Neural cell (in vitro differentiated cells): Measurements from ENCODE around the gene HIPK2. TPM values are rescaled to one million over a fixed set of nuclear protein-coding genes. Genes with fewer than 3 reads are reported as not detected.

Source experiments
- H2AFZ ChIP-seq: fragments of 200-600, 300-800 bp; sonication (generic), shearing (Covaris generic); 2 replicates; pipeline ENCODE4 v1.6.0; 2014; ENCODE audit warnings: low read depth, mild to moderate bottlenecking, antibody characterized with exemption, low read length, moderate library complexity
- H3F3A ChIP-seq: fragments of 200-600 bp; shearing (Covaris generic); 2 replicates; pipeline ENCODE4 v1.6.1; 2016; ENCODE audit warnings: mild to moderate bottlenecking, moderate library complexity, mixed read lengths, antibody characterized with exemption, low read length; ENCODE audit not compliant: insufficient read depth, poor library complexity, severe bottlenecking
- H3K27ac ChIP-seq: fragments of 200-600, 300-800 bp; sonication (generic), shearing (Covaris generic); 2 replicates; pipeline ENCODE4 v1.5.1; 2014; ENCODE audit warnings: mild to moderate bottlenecking, low read length, moderate library complexity
- H3K27me3 ChIP-seq: fragments of 300-800, 200-600 bp; sonication (generic), shearing (Covaris generic); 2 replicates; pipeline ENCODE4 v1.6.0; 2014; ENCODE audit warnings: mild to moderate bottlenecking, low read depth, low read length, moderate library complexity; ENCODE audit not compliant: insufficient read depth
- H3K36me3 ChIP-seq: fragments of 300-800, 200-600 bp; sonication (generic), shearing (Covaris generic); 2 replicates; pipeline ENCODE4 v1.5.1; 2014; ENCODE audit warnings: mild to moderate bottlenecking, antibody characterized with exemption, low read length, moderate library complexity; ENCODE audit not compliant: insufficient read depth
- H3K4me2 ChIP-seq: fragments of 300-800, 200-600 bp; sonication (generic), shearing (Covaris generic); 2 replicates; pipeline ENCODE4 v1.6.0; 2014; ENCODE audit warnings: mild to moderate bottlenecking, low read length
- H3K4me3 ChIP-seq: fragments of 300-800, 200-600 bp; sonication (generic), shearing (Covaris generic); 2 replicates; pipeline ENCODE4 v1.5.1; 2014; ENCODE audit warnings: mild to moderate bottlenecking, low read length, moderate library complexity
- H3K79me2 ChIP-seq: fragments of 200-600 bp; shearing (Covaris generic); replicated peaks from 2 replicates; pipeline ENCODE4 v1.6.0; 2014; ENCODE audit warnings: mild to moderate bottlenecking, low read length, moderate library complexity; ENCODE audit not compliant: insufficient read depth
- H3K9ac ChIP-seq: fragments of 300-800, 200-600 bp; sonication (generic), shearing (Covaris generic); 2 replicates; pipeline ENCODE4 v1.6.1; 2016; ENCODE audit warnings: mild to moderate bottlenecking, low read length, mixed read lengths
- H3K9me2 ChIP-seq: fragments of 200-600 bp; shearing (Covaris generic); 2 replicates; pipeline ENCODE4 v1.6.1; 2016; ENCODE audit warnings: mild to moderate bottlenecking, low read length, mixed read lengths; ENCODE audit not compliant: insufficient read depth
- H3K9me3 ChIP-seq: fragments of 200-600, 300-800 bp; sonication (generic), shearing (Covaris generic); 2 replicates; pipeline ENCODE4 v1.6.1; 2016; ENCODE audit warnings: mild to moderate bottlenecking, mixed run types, low read length, moderate library complexity, mixed read lengths
- H4K20me1 ChIP-seq: fragments of 200-600 bp; shearing (Covaris generic); 2 replicates; pipeline ENCODE4 v1.6.1; 2016; ENCODE audit warnings: mild to moderate bottlenecking, mixed run types; ENCODE audit not compliant: insufficient read depth
- EP300 ChIP-seq: fragments of 450-650 bp; conservative IDR thresholded peaks from 2 replicates; pipeline ENCODE4 v1.6.1; 2014; ENCODE audit warnings: antibody characterized with exemption, mild to moderate bottlenecking, moderate library complexity; ENCODE audit not compliant: poor library complexity, severe bottlenecking
- EZH2 ChIP-seq: fragments of 200-600, 300-800 bp; shearing (Covaris generic), sonication (generic); IDR thresholded peaks from 2 replicates; pipeline ENCODE4 v1.6.1; 2014; ENCODE audit warnings: antibody characterized with exemption, low read length, borderline replicate concordance, mild to moderate bottlenecking; ENCODE audit not compliant: insufficient read depth, poor library complexity, severe bottlenecking
- MXI1 ChIP-seq: fragments of 450-650 bp; conservative IDR thresholded peaks from 2 replicates; pipeline ENCODE4 v1.6.1; 2014; ENCODE audit warnings: antibody characterized with exemption, mild to moderate bottlenecking; ENCODE audit not compliant: poor library complexity, severe bottlenecking
- POLR2AphosphoS5 ChIP-seq: IDR thresholded peaks from 2 replicates; pipeline ENCODE4 v1.6.1; 2012
- RAD21 ChIP-seq: fragments of 450-650 bp; conservative IDR thresholded peaks from 2 replicates; pipeline ENCODE4 v1.6.1; 2014; ENCODE audit warnings: antibody characterized with exemption, mild to moderate bottlenecking, moderate library complexity
- SMC3 ChIP-seq: fragments of 450-650 bp; conservative IDR thresholded peaks from 2 replicates; pipeline ENCODE4 v1.6.1; 2014; ENCODE audit warnings: antibody characterized with exemption, mild to moderate bottlenecking, moderate library complexity; ENCODE audit not compliant: poor library complexity
- TAF1 ChIP-seq: IDR thresholded peaks from 2 replicates; pipeline ENCODE4 v1.6.1; 2012; ENCODE audit warnings: low read depth
- polyA plus RNA-seq: library from polyadenylated mRNA; depleted of rRNA; stranded (reverse); fragments of >200 nt; gene quantifications from 2 replicates; pipeline ENCODE4 v1.2.3, GENCODE V29; 2014
- TF ChIP-seq, protein P1 (sequence below): fragments of 450-650 bp; IDR thresholded peaks from 2 replicates; pipeline ENCODE4 v1.5.1; 2014; ENCODE audit warnings: antibody characterized with exemption, mild to moderate bottlenecking, moderate library complexity; ENCODE audit not compliant: poor library complexity, severe bottlenecking
- TF ChIP-seq, protein P2 (sequence below): IDR thresholded peaks from 2 replicates; pipeline ENCODE4 v1.6.1; 2012; ENCODE audit warnings: borderline replicate concordance

Gene HIPK2
- polyA plus RNA-seq, 1 donor from 2014 or later: 8.5 TPM

DNA sequence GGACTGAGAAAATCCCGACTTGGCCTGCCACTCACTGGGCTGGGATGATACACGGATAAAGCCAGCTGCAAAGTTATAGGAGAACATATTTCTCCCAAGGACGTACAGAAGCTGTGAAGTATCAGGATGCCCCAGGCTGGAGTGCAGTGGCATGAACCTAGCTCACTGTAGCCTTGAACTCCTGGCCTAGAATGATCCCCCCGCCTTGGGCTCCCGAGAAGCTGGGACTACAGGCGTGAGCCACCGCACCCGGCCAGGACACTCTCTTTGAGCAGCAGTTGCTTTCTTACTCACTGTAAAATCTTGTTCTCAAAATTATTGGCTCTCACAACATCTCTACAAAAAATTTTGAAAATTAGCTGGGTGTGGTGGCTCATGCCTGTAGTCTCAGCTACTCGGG, 203.9 kb downstream of the HIPK2 start:
- TF ChIP-seq EP300: no peak
- TF ChIP-seq, protein P1, sequence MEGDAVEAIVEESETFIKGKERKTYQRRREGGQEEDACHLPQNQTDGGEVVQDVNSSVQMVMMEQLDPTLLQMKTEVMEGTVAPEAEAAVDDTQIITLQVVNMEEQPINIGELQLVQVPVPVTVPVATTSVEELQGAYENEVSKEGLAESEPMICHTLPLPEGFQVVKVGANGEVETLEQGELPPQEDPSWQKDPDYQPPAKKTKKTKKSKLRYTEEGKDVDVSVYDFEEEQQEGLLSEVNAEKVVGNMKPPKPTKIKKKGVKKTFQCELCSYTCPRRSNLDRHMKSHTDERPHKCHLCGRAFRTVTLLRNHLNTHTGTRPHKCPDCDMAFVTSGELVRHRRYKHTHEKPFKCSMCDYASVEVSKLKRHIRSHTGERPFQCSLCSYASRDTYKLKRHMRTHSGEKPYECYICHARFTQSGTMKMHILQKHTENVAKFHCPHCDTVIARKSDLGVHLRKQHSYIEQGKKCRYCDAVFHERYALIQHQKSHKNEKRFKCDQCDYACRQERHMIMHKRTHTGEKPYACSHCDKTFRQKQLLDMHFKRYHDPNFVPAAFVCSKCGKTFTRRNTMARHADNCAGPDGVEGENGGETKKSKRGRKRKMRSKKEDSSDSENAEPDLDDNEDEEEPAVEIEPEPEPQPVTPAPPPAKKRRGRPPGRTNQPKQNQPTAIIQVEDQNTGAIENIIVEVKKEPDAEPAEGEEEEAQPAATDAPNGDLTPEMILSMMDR: no peak
- TF ChIP-seq RAD21: no peak
- TF ChIP-seq, protein P2, sequence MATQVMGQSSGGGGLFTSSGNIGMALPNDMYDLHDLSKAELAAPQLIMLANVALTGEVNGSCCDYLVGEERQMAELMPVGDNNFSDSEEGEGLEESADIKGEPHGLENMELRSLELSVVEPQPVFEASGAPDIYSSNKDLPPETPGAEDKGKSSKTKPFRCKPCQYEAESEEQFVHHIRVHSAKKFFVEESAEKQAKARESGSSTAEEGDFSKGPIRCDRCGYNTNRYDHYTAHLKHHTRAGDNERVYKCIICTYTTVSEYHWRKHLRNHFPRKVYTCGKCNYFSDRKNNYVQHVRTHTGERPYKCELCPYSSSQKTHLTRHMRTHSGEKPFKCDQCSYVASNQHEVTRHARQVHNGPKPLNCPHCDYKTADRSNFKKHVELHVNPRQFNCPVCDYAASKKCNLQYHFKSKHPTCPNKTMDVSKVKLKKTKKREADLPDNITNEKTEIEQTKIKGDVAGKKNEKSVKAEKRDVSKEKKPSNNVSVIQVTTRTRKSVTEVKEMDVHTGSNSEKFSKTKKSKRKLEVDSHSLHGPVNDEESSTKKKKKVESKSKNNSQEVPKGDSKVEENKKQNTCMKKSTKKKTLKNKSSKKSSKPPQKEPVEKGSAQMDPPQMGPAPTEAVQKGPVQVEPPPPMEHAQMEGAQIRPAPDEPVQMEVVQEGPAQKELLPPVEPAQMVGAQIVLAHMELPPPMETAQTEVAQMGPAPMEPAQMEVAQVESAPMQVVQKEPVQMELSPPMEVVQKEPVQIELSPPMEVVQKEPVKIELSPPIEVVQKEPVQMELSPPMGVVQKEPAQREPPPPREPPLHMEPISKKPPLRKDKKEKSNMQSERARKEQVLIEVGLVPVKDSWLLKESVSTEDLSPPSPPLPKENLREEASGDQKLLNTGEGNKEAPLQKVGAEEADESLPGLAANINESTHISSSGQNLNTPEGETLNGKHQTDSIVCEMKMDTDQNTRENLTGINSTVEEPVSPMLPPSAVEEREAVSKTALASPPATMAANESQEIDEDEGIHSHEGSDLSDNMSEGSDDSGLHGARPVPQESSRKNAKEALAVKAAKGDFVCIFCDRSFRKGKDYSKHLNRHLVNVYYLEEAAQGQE: no peak
- TF ChIP-seq TAF1: no peak
- TF ChIP-seq MXI1: no peak
- TF ChIP-seq EZH2: no peak
- no peak for TF ChIP-seq SMC3
- no peak for TF ChIP-seq POLR2AphosphoS5
- no peaks in the 10 kb centered on the region for H3K36me3 ChIP-seq
- no peaks in the 10 kb centered on the region for H4K20me1 ChIP-seq
- H2AFZ ChIP-seq: no peak overlapping the region
- H3F3A ChIP-seq: no peaks in the 10 kb centered on the region
- no peak overlapping the region for H3K4me3 ChIP-seq
- H3K27me3 ChIP-seq: no peaks in the 10 kb centered on the region
- no peaks in the 10 kb centered on the region for H3K9me2 ChIP-seq
- no peaks in the 10 kb centered on the region for H3K9me3 ChIP-seq
- no peak overlapping the region for H3K27ac ChIP-seq
- H3K9ac ChIP-seq: no peak overlapping the region
- H3K79me2 ChIP-seq: no peaks in the 10 kb centered on the region
- no peak overlapping the region for H3K4me2 ChIP-seq

DNA sequence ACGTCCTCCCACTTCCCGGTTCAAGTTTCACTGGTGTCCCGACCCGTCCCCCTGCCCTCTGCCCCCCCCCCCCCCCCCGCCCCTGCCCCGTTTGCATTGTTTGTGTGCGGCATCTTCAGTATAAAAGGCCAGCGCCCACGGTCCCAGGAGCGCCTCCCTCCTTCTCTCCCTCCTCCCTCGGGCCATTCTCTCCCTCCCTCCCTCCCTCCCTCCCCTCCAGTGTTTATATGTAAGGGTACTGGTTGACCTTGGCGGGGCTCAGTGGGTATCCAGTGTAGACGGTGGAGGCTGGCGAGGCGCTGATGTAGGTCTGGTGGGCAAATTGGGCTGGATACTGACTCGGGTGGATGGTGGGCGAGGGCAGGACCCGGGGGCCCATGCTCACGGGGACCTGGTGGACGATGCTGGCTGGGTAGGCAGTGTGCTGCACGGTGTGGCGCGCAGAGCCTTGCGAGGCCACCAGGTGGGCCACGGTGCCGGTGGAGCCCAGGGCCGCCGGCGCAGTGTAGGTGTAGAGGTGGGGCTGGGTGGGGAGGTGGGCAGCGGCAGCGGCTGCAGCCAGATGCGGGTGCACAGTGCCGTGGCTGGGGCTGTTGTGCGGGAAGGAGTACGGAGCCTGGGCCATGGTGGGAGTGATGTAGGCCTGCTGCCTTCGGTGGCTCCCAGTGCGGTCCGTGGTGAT, 205.0 kb downstream of the HIPK2 start:
- H3K27ac ChIP-seq: no peak overlapping the region
- no peaks in the 10 kb centered on the region for H4K20me1 ChIP-seq
- H3K27me3 ChIP-seq: no peaks in the 10 kb centered on the region
- no peak overlapping the region for H3K9ac ChIP-seq
- H3F3A ChIP-seq: no peaks in the 10 kb centered on the region
- TF ChIP-seq EZH2 (no peak), EP300 (no peak), TAF1 (no peak)
- TF ChIP-seq, protein P2: no peak
- H3K9me3 ChIP-seq: no peaks in the 10 kb centered on the region
- H3K9me2 ChIP-seq: no peaks in the 10 kb centered on the region
- H2AFZ ChIP-seq: no peak overlapping the region
- no peak overlapping the region for H3K4me3 ChIP-seq
- H3K36me3 ChIP-seq: no peaks in the 10 kb centered on the region
- H3K4me2 ChIP-seq: no peak overlapping the region
- no peaks in the 10 kb centered on the region for H3K79me2 ChIP-seq
